Activated CD4-positive, alpha-beta T cell treated with anti-CD3 and anti-CD28 coated beads for 1 hour (primary cell): ENCODE data around the gene TLR2.

Source experiments
- DNase-seq: peaks from one replicate; pipeline ENCODE4 v3.0.0-alpha.2; 2020

Gene TLR2

GRCh38 chr4:153735906-153736461, 51.9 kb downstream of the TLR2 start:
- no peak for DNase-seq

GRCh38 chr4:153741541-153741940, 57.5 kb downstream of the TLR2 start:
- no peak for DNase-seq

- DNase-seq = no peak
Observed at GRCh38 chr4:153745651-153746050, 61.6 kb downstream of the TLR2 start.

GRCh38 chr4:153747406-153747955, 63.4 kb downstream of the TLR2 start:
- DNase-seq = no peak

GRCh38 chr4:153748378-153748777, 64.3 kb downstream of the TLR2 start:
- no peak for DNase-seq

GRCh38 chr4:153750197-153750817, 66.2 kb downstream of the TLR2 start:
- DNase-seq = peak; percentile 32

- DNase-seq = no peak
Observed at GRCh38 chr4:153755186-153755585, 71.1 kb downstream of the TLR2 start.
